GM21786 (cell line): ENCODE measurements around the gene PPP4R1.
"Not testable (repeated sequence)": the region's sequence is repeated elsewhere in the genome, so short reads cannot be mapped to it uniquely, and the experiment has no call there.

ENCODE experiments used
- ATAC-seq: cut with Tn5 transposase; IDR thresholded peaks from one replicate; pipeline ENCODE4 v1.9.1; 2021; ENCODE audit not compliant: unreplicated experiment

The PPP4R1 gene

DNA sequence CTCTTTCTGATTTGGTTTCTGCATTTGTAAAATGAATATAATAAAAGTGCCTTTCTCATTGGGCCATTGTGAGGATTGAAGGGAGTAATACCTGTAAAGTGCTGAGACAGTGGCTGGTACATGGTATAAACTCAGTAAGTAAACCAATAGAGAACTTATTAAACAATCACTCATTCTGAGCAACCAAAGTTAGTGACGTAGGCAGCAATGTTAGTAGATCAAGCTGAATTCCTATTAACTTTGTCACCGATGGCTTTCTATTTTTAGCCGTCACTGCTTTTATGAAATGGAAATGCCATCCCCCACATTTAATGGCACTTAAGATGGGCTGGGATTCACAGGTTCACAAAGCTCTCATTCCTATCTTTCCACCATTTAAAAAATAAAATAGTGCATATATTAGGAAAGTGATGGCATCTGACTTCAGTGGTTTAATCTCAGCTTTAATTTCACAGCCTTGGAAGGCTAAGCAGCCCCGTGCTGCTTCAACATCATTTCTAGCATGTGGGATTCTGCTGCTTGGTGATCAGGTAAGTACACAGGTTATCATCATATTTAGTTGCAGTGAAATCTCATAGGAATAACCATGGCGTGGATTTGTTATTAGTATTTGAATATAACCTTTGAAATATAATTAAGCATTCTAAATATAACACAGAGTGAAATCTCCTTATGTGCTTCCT lies 17.6 kb upstream of the PPP4R1 start:
- no peak for ATAC-seq

DNA sequence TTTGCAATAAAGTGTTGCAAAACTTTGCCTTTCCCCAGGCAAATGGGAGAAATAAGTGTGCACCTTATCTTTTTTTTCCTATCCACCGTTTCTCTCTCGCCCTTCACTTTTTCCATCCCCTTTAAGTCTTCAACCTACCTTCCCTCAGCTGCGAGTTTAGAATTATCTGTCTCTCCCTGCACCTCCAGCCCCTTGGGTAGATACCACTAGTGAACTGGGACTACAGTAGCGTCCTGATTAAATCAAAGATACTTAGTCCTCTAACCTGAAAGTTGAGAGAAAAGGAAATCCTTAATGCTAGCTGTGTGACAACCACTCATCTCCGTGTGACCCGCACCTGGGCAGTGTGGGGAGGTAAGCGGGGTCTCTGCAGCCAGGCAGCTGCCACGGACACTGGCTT lies 16.1 kb upstream of the PPP4R1 start:
- ATAC-seq, result no peak

DNA sequence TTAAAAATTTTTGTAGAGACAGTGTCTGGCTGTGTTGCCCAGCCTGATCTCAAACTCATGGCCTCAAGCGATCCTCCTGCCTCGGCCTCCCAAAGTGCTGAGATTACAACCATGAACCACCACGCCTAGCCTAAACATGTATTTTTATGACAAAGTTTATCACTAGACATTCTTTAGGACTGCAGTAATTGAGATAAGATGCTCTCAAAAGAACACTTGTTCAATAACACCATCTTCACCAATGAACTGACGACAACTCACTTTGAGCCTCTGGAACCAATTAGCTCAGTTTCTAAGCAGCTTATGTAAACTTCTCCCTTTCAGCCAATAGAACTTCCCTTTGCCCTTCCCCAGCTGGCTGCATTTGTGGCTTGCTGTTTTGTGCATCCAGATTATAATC lies 15.3 kb upstream of the PPP4R1 start:
- no peak for ATAC-seq

DNA sequence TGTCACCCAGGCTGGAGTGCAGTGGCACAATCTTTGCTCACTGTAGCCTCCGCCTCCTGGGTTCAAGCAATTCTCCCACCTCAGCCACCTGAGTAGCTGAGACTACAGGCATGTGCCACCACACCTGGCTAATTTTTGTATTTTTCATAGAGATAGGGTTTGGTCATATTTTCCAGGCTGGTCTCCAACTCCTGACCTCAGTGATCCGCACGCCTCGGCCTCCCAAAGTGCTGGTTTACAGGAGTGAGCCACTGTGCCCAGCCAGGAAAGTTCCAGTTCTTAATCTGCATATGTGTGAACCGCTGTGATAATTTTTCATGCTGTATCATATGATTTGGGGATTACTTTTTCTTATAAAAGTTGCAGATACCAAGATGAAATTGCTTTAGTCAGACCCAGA lies 14.6 kb upstream of the PPP4R1 start:
- no peak for ATAC-seq

DNA sequence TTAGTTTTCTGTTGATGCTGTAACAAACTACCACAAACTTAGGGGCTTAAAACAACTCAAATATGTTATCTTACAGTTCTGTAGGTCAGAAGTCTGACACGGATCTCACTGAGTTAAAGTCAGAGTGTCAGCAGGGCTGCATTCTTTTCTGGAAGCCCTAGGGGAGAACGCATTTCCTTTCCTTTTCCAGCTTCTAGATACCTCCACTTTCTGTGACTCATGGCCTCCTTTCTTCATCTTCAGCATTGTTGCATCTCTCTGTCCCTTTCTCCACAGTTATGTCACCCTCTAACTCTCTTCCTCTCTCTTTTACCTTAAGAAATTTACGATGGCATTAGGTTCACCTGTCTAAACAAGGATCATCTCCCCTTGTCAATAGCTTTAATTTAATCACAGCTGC lies 13.3 kb upstream of the PPP4R1 start:
- no peak for ATAC-seq

DNA sequence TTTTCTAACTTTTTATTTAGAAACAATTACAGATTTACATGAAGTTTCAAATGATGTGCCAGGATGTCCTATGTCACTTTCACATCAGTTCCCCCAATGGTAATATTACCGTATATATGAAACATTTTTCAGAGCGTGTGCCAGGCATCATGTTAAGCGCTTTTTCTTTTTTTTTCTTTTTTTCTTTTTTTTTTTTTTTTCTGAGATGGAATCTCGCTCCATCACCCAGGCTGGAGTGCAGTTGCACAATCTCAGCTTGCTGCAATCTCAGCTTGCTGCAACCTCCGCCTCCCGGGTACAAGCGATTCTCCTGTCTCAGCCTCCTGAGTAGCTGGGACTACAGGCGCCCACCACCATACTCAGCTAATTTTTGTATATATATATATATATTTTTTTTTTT lies 5.6 kb upstream of the PPP4R1 start:
- no peak for ATAC-seq

DNA sequence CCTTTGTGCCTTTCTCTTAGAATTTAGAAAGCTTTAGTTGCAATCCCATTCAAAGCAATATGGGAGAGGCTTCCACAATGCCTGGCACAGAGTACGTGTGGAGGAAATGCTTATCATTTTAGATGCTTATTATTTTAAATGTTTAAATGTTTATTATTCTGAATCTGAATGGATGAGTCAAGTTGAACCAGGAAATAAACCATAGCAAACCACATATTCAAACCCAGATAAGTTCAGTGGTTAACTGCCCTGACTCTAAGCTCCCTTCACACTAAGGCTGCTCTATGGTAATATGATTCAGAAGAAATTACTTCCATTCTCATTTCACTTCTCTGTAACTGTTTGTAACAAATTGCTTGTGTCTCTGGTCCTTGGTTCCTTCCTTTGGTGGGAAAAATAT lies 5.2 kb upstream of the PPP4R1 start:
- no peak for ATAC-seq

DNA sequence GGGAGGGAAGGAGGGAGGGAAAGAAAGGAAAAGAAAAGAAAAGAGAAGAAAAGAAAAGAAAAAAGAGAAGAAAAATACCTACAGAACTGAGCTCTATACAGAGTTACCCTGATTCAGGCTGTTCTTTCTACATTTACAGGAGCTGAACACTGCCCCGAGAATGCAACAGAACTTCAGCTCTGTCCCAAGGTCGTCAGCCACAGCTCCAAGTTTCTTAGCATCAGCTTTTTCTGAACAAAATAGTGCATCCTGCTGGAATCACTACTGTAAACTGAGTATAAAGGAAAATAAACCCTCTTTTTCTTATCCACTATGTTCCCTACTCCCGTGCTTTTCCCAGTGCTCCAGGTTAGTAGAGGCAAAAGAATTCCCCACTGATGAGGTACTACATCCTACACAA lies 4.7 kb upstream of the PPP4R1 start:
- no peak for ATAC-seq

DNA sequence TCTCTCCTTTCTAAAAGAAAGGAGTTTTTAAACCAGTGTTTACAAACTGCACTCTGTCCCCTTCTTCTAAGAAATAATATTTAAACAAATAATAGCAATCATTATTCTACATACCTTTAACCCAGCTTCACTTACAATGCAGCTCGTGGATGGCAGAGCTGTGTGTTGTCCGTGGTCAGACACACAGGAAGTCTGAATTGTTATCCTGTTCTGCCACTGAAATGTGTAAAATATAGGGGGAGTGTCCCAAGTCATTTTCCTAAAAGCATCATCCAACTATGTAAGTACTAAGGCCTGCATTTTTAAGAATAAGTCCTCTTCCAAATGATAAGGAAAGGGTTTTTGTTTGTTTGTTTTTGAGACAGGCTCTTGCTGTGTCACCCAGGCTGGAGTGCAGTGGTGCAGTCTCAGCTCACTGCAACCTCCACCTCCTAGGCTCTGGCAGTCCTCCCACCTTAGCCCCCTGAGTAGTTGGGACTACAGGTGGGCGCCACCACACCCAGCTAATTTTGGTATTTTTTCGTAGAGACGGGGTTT lies 2.7 kb upstream of the PPP4R1 start:
- ATAC-seq, result no peak

DNA sequence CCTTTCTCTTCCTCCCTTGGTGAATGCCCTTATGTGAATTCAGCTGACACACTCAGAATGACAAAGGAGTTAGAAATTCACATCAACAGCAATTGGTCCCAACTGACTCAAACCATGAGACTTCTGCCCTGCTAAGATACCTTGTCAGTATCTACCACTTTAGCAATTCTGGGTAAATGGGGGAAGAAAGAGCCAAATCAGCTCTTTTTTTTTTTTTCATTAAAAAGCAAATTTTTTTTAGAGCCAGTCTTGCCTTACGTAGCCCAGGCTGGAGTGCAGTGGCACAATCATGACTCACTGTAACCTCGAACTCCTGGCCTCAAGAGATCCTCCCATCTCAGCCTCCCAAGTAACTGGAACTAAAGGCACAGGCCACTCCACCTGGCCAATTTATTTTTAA lies 1.7 kb upstream of the PPP4R1 start:
- ATAC-seq, result no peak

DNA sequence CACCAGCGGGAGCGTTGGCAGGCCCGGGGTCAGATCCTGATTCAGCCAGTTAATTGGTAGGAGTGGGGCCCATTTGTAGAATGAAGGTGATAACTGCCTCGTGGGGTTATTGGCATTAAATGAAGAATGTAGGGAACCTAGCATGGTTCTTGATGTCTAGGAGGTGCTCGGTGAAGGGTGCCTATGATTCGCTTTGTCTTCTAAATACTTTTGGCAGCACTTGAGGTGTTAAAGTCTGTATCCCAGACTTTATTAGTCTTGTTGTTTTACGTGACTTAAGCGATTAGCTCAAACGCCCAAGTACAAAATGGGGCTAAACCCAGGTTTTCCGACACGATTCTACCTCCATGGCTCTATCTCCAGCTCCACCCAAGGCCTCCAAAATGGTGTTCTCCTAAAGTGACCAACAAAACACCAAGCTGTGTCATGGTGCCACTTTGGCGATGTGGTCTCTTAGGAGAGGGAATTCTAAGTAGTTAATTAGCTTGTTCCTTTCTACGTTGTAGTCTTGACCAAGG lies 980 bp upstream of the PPP4R1 start:
- ATAC-seq, result no peak

DNA sequence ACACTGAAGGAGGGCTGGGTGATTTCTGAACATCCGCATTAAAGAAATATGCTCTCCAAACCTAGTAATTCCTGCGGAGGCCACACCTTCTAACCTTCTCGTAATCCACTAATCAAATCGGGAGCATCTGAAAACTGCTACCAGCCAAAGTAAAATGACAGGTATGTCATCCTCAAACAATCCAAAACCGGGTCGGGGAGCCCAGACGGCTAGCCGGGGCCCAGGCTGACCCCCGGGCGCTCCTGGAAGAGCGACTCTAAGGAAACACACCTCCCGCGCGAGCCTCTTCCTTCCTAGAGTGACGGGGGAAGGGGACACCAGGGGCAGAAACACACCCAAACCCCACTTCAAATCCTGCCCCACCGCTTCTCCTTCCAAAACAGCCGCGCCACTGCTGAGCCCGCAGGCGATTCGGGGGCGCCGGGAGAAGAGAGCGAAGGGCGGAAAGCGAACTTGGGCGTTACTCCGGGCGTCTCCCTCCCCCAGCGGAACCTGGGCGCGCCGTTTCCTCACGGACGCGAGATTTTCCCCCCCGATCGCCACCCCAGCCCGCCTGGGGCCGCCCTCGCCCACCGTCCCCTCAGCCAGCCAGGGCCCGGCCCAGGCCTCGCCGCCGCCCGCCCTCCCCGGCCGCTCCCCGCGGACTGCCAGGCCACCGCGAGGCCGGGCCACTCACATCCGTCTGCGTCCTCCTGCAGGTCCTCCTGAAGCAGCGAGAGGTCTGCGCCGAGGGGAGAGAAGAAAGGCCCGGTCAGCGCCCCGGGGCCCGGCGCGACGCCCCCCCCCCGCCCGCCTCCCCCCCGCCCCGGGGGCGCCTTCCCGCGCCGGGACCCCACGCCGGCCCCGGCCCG lies 584 bp downstream of the PPP4R1 start:
- peak; percentile 30 for ATAC-seq

DNA sequence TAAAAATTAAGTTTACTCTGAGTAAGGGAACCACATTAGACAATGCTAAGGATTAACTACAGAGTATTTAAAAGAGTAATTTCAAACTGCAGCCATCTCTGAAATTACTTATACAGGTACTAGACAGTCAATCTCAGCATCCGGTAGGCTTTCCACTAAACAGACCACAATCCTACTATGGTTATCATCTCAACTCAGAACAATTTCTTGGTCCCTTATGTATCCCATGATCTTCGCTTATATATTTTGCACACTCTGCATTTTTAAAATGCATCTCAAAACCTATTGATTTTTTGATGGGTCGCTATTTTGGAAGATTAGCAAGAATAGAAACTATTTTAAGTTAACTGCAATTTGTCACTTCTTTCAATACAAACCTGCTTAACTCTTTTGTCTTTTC lies 1.4 kb downstream of the PPP4R1 start:
- ATAC-seq, result no peak

DNA sequence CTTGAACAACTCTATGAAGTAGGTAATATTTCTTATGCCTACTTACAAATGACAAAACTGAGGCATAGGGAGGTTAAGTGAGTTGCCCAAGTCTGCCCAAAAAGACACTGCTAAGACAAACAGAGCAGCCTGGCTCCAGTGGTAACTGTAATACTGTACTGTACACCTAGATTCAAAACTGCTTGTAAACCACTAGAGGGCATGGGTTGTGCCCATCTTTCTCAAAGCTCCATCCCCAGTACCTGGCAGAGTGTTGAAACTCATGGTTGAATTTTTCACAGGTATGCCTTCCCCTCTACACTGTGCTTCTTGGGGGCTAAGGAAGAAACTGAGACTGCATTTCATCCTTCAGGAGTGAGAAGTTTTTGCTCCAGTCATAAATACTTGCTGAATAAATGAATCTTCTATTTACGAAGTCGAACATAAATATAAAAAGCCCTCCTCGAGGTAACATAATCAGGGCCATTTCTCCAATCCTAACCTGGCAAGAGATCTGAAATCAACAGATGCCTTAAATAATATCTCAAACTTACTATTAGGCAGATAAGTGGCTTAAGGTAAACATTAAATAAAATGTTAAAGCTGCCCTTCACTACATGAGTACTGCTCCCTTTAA lies 2.0 kb downstream of the PPP4R1 start:
- no peak for ATAC-seq

DNA sequence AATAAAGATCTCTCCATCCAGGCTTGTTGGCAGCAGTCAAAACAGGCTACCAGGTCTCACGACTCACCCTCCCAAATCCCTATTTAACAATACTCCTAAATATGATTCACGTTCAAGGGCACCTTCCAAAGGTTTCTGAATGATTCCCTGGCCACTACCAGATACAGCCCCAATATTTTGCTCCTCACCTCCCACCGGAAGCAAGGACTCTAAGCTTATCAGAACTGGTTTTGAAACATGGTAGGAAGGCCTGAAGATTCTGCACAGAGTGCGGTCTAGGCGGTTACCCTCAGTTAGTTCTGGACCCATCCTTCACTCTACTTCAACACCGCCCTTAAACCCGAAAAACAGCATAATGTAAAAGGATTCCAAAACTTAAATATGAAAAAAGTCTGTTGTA lies 5.2 kb downstream of the PPP4R1 start:
- ATAC-seq, result no peak

DNA sequence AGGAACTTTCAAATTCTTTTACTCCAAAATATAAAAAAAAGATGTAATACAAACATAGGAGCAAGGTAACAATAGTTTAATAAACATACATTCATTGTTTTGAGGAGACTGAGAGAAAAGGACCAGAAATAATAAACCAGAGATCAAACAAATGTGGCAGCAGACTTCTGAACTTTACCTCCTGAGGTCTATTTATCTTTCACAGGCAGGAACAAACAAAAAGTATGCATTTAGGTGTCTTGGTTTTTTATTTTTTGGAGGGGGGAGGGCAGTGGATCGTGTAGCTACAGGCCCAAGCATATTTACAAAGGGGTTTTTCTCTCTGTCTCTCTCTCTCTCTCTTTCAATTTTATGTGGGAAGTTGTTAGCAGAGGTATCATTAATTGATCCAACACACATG lies 5.6 kb downstream of the PPP4R1 start:
- no peak for ATAC-seq

DNA sequence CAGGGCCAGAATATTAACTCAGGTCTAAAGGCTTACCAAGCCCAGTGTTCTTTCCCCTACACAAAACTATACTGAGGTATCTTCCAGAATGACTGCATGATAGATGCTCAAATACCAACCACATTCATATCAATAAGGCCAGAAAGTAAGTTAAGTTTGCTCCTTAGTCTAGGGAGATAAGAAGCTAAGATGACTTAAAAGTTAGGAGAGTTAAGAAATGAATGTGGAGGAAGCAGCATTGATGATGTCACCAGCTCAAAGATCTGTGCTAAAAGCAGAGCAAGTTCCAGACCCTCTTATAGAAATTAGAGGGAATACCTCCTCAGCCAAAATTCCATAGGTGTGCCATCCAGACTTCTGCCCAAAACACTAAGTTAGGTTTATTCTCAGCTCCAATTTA lies 6.1 kb downstream of the PPP4R1 start:
- ATAC-seq, result no peak

DNA sequence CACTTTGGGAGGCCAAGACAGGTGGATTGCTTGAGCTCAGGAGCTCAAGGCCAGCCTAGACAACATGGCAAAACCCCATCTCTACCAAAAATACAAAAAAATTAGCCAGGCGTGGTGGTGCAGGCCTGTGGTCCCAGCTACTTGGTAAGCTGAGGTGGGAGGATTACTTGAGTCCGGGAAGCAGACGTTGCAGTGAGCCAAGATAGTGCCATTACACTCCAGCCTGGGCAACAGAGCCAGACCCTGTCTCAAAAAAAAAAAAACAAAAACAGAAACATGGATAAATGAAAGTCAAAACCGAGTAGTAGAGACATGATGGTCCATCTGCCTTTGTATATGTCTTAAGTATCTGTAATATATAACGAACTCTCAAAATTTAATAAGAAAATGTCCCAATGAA lies 7.2 kb downstream of the PPP4R1 start:
- ATAC-seq, result not testable (repeated sequence)

DNA sequence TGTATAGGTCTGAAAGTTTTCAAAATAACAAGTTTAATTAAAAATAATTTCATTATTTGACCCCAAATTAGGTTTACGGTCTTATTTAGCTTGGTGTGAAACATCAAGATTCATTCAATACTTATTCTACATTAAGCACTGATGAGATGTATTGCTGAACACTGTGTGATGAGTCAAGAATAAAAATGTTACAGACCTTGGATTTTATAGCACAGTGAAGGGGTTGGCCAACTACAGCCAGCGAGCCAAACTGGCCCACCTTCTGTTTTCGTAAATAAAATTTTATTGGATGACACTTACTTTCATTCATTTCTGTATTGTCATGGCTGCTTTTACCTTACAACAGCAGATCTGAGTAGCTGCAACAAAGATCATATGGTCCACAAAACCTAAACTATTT lies 8.3 kb downstream of the PPP4R1 start:
- ATAC-seq, result no peak

DNA sequence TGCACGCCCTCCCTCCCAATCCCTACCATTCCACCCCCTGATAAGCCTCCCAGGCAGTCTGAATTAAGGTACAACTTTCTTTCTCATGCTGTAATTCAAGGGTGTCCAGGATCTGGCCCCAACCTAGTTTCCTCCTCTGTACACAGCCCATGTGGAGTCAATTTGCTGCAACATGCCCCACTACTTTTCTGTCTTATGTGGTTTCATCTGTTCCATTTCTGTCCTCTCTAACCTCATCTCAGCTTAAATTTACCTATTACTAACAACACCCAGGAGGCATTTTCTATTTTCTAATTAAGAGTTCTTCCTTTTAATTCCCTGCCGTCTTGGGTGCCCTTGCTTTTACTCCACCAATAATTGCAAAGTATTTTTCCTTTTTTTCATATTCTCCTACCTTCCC lies 10.0 kb downstream of the PPP4R1 start:
- ATAC-seq, result no peak

DNA sequence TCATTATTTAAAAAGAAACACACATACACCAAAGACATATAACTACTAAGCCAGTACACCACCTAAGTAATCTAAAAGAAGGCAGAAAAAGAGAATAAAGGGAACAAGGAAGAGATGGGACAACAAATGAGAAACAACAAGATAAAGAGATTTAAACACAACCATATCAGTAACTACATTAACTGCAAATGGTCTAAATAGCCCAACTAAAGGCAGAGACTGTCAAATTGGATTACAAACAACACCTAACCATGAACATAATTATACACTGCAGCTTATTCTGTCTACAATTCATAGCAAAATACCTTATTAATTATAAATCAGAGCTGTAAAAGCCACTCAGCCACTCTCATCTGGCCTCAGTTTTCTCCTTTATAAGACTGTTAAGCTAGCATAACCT lies 15.0 kb downstream of the PPP4R1 start:
- no peak for ATAC-seq

DNA sequence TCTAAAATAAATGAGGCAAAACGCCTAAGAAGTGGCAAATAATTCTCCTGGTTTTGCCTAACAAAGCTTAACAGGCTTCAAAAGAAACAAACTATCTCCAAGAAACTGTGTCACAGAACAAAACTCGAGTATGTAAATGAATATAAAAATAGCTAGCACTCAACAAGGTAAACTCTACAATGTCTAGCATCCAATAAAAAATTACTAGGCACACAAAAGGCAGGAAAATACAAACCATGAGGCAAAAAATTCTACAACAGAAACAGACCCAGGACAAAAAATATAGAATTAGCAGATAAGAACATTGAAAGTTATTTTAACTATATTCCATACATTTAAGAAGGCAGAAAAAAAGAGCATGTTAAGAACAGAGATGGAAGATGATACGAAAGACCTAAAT lies 16.8 kb downstream of the PPP4R1 start:
- ATAC-seq, result no peak
